Measurements from ENCODE around the gene CD82.
A peak's percentile ranks its signal among the peaks of the same experiment; 100 is the strongest.

Gene CD82

DNA sequence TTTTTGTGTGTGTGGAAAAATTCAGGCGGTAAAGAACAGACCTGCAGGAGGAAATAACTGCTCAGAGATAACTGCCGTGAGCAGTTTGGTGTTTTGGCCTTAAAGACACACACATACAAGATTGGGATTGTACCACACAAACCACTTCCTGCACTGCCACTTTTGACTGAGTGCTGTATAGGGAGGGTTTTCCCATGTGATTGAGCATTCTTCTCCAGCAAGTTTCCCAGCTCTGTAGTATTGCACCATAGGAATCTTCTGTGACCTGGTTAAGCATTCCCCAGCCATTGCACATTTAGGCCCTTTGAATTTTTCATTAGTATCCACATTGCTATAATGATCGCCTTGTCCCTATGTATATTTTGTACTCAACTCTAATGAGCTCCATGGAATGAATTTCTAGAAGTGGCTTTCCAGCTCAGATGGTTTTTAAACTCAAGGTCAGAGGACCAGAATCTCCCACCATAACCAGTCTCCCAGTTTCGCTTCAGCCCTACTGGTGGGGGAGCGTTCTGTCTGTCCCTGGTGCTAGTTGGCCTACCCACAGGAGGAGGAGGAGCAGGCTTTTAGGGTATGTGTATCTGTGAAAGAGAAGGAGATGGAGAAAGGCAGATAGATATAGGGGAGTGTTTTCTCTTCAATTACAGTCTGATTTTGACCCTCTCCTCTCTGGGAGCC lies 9.3 kb downstream of the CD82 start:
- no peak overlapping the region for H3K9ac ChIP-seq (ENCODE audit: insufficient read length, low read depth)
- TF ChIP-seq ZNF274 (IDR thresholded peaks at IDR 0.05; ENCODE audit: low read depth, low read length) = no peak
- TF ChIP-seq SUZ12 (IDR thresholded peaks at IDR 0.05; ENCODE audit: extremely low read depth, insufficient read depth, insufficient read length) = no peak
- TF ChIP-seq YY1 (IDR thresholded peaks at IDR 0.05; ENCODE audit: insufficient read depth, insufficient read length) = no peak
- DNase-seq (ENCODE audit: low read depth, low spot score) = no peak

DNA sequence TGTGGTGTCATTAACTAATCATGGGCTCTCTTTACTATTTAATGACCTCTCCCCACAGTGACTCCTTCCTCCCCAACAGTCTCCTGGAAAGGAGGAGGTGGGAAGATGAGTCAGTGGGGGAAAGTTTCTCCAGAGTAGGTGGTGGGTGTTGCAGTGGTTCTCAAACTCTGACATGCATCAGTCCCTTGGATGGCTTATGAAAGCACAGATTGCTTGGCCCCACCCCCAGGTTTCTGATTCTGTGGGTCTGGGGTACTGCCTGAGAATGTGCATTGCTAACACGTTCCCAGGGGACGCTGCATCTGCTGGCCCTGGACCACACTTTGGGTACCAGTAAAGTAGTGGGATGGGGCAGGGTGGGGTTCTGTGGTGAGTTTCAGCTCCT lies 9.8 kb downstream of the CD82 start:
- Histone ChIP-seq H3K9ac (ENCODE audit: insufficient read length, low read depth) (no peak overlapping the region), H3K36me3 (ENCODE audit: insufficient read depth, insufficient read length, low read length) (no peaks in the 10 kb centered on the region), H3K4me1 (ENCODE audit: insufficient read depth, insufficient read length) (peaks cover 33% of the 10 kb centered on the region), H3K9me3 (ENCODE audit: insufficient read depth, low read length) (no peaks in the 10 kb centered on the region), H3K4me3 (ENCODE audit: insufficient read length, low read depth) (no peak overlapping the region), H3K27me3 (ENCODE audit: insufficient read depth, insufficient read length) (no peaks in the 10 kb centered on the region)
- TF ChIP-seq ZNF274 (IDR thresholded peaks at IDR 0.05; ENCODE audit: low read depth, low read length) = no peak
- TF ChIP-seq YY1 (IDR thresholded peaks at IDR 0.05; ENCODE audit: insufficient read depth, insufficient read length) = no peak
- no peak for TF ChIP-seq SUZ12 (IDR thresholded peaks at IDR 0.05; ENCODE audit: extremely low read depth, insufficient read depth, insufficient read length)
- DNase-seq (ENCODE audit: low read depth, low spot score) = no peak

More for the DNA sequence above, 9.3 kb downstream of the CD82 start:
- Histone ChIP-seq H3K4me1 (ENCODE audit: insufficient read depth, insufficient read length) (peaks cover 32% of the 10 kb centered on the region), H3K27me3 (ENCODE audit: insufficient read depth, insufficient read length) (no peaks in the 10 kb centered on the region), H3K36me3 (ENCODE audit: insufficient read depth, insufficient read length, low read length) (no peaks in the 10 kb centered on the region), H3K4me3 (ENCODE audit: insufficient read length, low read depth) (no peak overlapping the region), H3K9me3 (ENCODE audit: insufficient read depth, low read length) (no peaks in the 10 kb centered on the region)

DNA sequence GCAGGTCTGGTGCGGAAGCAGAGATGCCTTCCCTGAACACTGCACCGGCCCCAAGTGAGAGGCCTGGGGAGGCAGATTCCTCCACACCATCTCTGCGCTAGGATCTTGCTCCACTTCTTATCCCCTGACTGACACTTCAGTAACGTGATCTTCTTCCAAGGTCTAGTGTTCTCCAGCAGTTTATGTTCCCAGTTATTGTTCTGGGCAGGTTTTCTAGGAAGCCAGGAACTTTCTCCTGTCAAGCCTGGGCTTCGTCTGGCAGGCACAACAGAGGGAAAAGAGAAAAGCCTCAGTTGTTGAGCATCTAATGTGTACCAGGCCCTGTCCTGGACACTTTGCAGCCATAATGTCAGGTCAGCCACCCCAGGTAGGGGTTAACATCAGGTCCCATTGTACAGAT lies 10.5 kb downstream of the CD82 start:
- H3K4me3 ChIP-seq (ENCODE audit: insufficient read length, low read depth) = no peak overlapping the region
- H3K9me3 ChIP-seq (ENCODE audit: insufficient read depth, low read length) = no peaks in the 10 kb centered on the region
- H3K36me3 ChIP-seq (ENCODE audit: insufficient read depth, insufficient read length, low read length) = no peaks in the 10 kb centered on the region
- TF ChIP-seq SUZ12 (IDR thresholded peaks at IDR 0.05; ENCODE audit: extremely low read depth, insufficient read depth, insufficient read length) = no peak
- TF ChIP-seq ZNF274 (IDR thresholded peaks at IDR 0.05; ENCODE audit: low read depth, low read length) = no peak
- no peak for TF ChIP-seq YY1 (IDR thresholded peaks at IDR 0.05; ENCODE audit: insufficient read depth, insufficient read length)
- no peaks in the 10 kb centered on the region for H3K27me3 ChIP-seq (ENCODE audit: insufficient read depth, insufficient read length)
- H3K4me1 ChIP-seq (ENCODE audit: insufficient read depth, insufficient read length) = peaks cover 27% of the 10 kb centered on the region
- no peak overlapping the region for H3K9ac ChIP-seq (ENCODE audit: insufficient read length, low read depth)
- DNase-seq (ENCODE audit: low read depth, low spot score) = no peak

- no peaks in the 10 kb centered on the region for H3K27me3 ChIP-seq (ENCODE audit: insufficient read depth, insufficient read length)
- no peaks in the 10 kb centered on the region for H3K9me3 ChIP-seq (ENCODE audit: insufficient read depth, low read length)
- TF ChIP-seq SUZ12 (IDR thresholded peaks at IDR 0.05; ENCODE audit: extremely low read depth, insufficient read depth, insufficient read length) (no peak), YY1 (IDR thresholded peaks at IDR 0.05; ENCODE audit: insufficient read depth, insufficient read length) (no peak), ZNF274 (IDR thresholded peaks at IDR 0.05; ENCODE audit: low read depth, low read length) (no peak)
- H3K36me3 ChIP-seq (ENCODE audit: insufficient read depth, insufficient read length, low read length) = no peaks in the 10 kb centered on the region
- H3K4me3 ChIP-seq (ENCODE audit: insufficient read length, low read depth) = no peak overlapping the region
- H3K9ac ChIP-seq (ENCODE audit: insufficient read length, low read depth) = no peak overlapping the region
- no peak for DNase-seq (ENCODE audit: low read depth, low spot score)
- peaks cover 25% of the 10 kb centered on the region for H3K4me1 ChIP-seq (ENCODE audit: insufficient read depth, insufficient read length)
Measured at GRCh38 chr11:44576656-44577055, 11.2 kb downstream of the CD82 start.

DNA sequence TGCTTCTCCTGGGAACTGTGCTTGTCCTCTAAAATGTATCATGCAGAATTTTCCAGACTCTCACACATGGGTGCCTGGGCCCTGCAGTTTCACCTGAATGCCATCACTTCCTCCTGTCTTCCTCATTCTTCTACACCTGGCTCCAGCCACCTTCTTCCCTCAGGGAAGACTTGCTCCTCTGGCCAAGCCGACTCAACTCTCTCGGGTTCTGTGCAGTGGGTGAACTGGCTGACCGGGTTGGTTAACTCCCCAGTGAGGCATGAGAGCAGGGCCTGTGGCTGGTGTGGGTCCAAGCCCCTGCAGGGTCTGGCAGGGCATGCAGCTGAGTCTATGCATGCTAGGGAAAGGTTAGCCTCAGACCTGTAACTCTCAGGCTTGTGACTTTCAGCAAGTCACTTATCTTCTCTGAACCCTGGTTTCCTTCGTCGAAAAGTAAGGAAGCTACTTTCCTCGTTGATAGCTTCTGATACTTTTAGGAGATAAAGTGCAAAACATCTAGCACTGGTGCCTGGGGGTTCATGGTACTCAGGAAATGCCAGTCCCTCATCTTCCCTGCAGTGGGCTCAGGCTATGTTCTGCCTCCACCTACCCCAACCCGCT lies 11.9 kb downstream of the CD82 start:
- TF ChIP-seq YY1 (IDR thresholded peaks at IDR 0.05; ENCODE audit: insufficient read depth, insufficient read length) (no peak), ZNF274 (IDR thresholded peaks at IDR 0.05; ENCODE audit: low read depth, low read length) (no peak), SUZ12 (IDR thresholded peaks at IDR 0.05; ENCODE audit: extremely low read depth, insufficient read depth, insufficient read length) (no peak)
- no peak overlapping the region for H3K9ac ChIP-seq (ENCODE audit: insufficient read length, low read depth)
- H3K27me3 ChIP-seq (ENCODE audit: insufficient read depth, insufficient read length) = no peaks in the 10 kb centered on the region
- no peaks in the 10 kb centered on the region; the same call in 1 of the 2 replicates for H3K9me3 ChIP-seq (ENCODE audit: insufficient read depth, low read length)
- H3K4me1 ChIP-seq (ENCODE audit: insufficient read depth, insufficient read length) = peaks cover 25% of the 10 kb centered on the region
- no peak for DNase-seq (ENCODE audit: low read depth, low spot score)
- H3K36me3 ChIP-seq (ENCODE audit: insufficient read depth, insufficient read length, low read length) = no peaks in the 10 kb centered on the region
- no peak overlapping the region for H3K4me3 ChIP-seq (ENCODE audit: insufficient read length, low read depth)

DNA sequence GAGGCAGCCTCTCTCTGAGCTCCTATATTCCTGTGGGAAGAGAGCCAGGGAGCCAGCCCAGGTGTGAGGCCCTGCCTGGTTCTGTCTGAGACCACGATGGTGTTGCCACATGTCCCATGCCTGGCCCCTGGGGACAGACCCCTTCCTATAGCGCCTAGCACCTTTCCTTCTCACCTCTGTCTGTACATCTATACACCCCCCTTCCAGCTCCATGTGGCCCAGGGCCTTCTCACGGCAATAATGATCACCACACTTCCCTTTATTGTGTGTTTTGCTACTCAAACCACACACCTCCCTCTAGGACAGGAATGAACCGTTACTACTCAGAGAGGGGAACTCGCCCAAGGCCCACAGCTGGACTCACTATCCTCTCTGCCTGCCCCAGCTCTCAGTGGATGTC lies 12.8 kb downstream of the CD82 start:
- Histone ChIP-seq H3K9me3 (ENCODE audit: insufficient read depth, low read length) (peaks cover 7% of the 10 kb centered on the region; the same call in 1 of the 2 replicates), H3K4me1 (ENCODE audit: insufficient read depth, insufficient read length) (peaks cover 23% of the 10 kb centered on the region), H3K4me3 (ENCODE audit: insufficient read length, low read depth) (no peak overlapping the region), H3K9ac (ENCODE audit: insufficient read length, low read depth) (no peak overlapping the region), H3K36me3 (ENCODE audit: insufficient read depth, insufficient read length, low read length) (no peaks in the 10 kb centered on the region), H3K27me3 (ENCODE audit: insufficient read depth, insufficient read length) (no peaks in the 10 kb centered on the region)
- no peak for DNase-seq (ENCODE audit: low read depth, low spot score)
- TF ChIP-seq SUZ12 (IDR thresholded peaks at IDR 0.05; ENCODE audit: extremely low read depth, insufficient read depth, insufficient read length) = no peak
- TF ChIP-seq YY1 (IDR thresholded peaks at IDR 0.05; ENCODE audit: insufficient read depth, insufficient read length) = no peak
- TF ChIP-seq ZNF274 (IDR thresholded peaks at IDR 0.05; ENCODE audit: low read depth, low read length) = no peak

DNA sequence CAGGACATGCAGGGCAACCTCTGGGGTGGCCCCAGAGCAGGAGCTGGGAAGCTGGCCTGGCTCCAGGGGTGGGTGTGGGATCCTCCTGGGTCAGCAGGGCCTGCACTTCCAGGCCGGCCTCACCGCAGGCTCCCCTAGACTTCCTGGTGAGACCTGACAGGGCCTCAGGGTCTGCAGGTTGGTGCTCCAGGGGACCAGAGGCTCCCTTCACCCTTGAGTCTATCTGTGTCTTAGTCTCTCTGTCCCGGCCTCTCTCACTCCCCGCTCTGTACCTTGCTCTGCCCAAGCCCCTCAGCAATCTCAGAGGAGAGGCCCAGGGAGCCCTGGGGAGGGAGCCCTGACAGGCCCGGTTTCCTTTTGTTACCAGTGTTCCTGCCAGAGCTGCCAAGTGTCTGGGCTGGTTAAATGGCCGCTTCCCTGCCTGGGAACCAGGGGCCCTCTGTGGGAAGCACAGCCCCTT lies 13.9 kb downstream of the CD82 start:
- no peak for TF ChIP-seq SUZ12 (IDR thresholded peaks at IDR 0.05; ENCODE audit: extremely low read depth, insufficient read depth, insufficient read length)
- no peak for TF ChIP-seq ZNF274 (IDR thresholded peaks at IDR 0.05; ENCODE audit: low read depth, low read length)
- TF ChIP-seq YY1 (IDR thresholded peaks at IDR 0.05; ENCODE audit: insufficient read depth, insufficient read length) = no peak
- DNase-seq (ENCODE audit: low read depth, low spot score) = no peak
- H3K27me3 ChIP-seq (ENCODE audit: insufficient read depth, insufficient read length) = no peaks in the 10 kb centered on the region
- H3K9me3 ChIP-seq (ENCODE audit: insufficient read depth, low read length) = peaks cover 9% of the 10 kb centered on the region; the same call in 1 of the 2 replicates
- H3K9ac ChIP-seq (ENCODE audit: insufficient read length, low read depth) = peak overlapping the region; percentile 14
- H3K4me3 ChIP-seq (ENCODE audit: insufficient read length, low read depth) = no peak overlapping the region
- no peaks in the 10 kb centered on the region for H3K36me3 ChIP-seq (ENCODE audit: insufficient read depth, insufficient read length, low read length)
- peaks cover 23% of the 10 kb centered on the region for H3K4me1 ChIP-seq (ENCODE audit: insufficient read depth, insufficient read length)

Data from NT2/D1 (cell line).